H1 (cell line): Measurements from ENCODE around the gene CAV1. TPM values are rescaled to one million over a fixed set of nuclear protein-coding genes. Genes with fewer than 3 reads are reported as not detected.

Experiments used
- CTBP2 ChIP-seq: IDR thresholded peaks from 2 replicates; pipeline ENCODE4 v1.7.0; 2011; ENCODE audit warnings: borderline replicate concordance, mild to moderate bottlenecking, moderate library complexity, mixed read lengths, low read length; ENCODE audit not compliant: insufficient read depth, insufficient read length
- RFX5 ChIP-seq: IDR thresholded peaks from 2 replicates; pipeline ENCODE4 v1.6.1; 2011; ENCODE audit warnings: low read depth, low read length, improper control_type of control experiment, borderline replicate concordance
- RNF2 ChIP-seq: fragments of 200-900, 300-1000 bp; sonication (generic); IDR thresholded peaks from 2 replicates; pipeline ENCODE4 v1.7.1; 2016; ENCODE audit warnings: borderline replicate concordance, low read depth, mild to moderate bottlenecking, antibody characterized with exemption, low read length; ENCODE audit not compliant: poor library complexity, severe bottlenecking; ENCODE audit errors: missing control alignments
- SIN3A ChIP-seq, 2 experiments: IDR thresholded peaks in 1 of 2; conservative IDR thresholded peaks in 1 of 2; 2 replicates each; pipeline ENCODE4 v1.6.1; 2011 to 2012; ENCODE audit warnings: low read length in 2 of 2, improper control_type of control experiment in 1 of 2, low read depth in 1 of 2, mild to moderate bottlenecking in 1 of 2
- SP2 ChIP-seq: IDR thresholded peaks from 2 replicates; pipeline ENCODE4 v1.6.1; 2012; ENCODE audit warnings: mild to moderate bottlenecking, low read length, inconsistent platforms
- polyA plus RNA-seq, 7 experiments: library from polyadenylated mRNA; depleted of rRNA in 3 of 7; stranded (reverse) in 5 of 7; unstranded in 2 of 7; fragments of >200 nt in 5 of 7; fragments of 200-250 nt in 2 of 7; gene quantifications; 1 replicate in 5 of 7; 2 replicates in 1 of 7; 4 replicates in 1 of 7; pipeline versions ENCODE4 v1.2.1 to v1.2.3, GENCODE V29; 2011 to 2013; ENCODE audit warnings: missing spikeins in 2 of 7, mixed read lengths in 2 of 7
- total RNA-seq: library from RNA; stranded (reverse); fragmentation: NEBNext Ultra II Directional; extraction: Animal tissue kit (Norgen Biotek cat#: 25700); gene quantifications from 2 replicates; pipeline ENCODE4 v1.2.1, GENCODE V29; 2021

CAV1 gene
- total and polyA plus RNA-seq, 2 of the 8 experiments (the other 6 are each of a cell fraction or from before 2014, with no cell fraction given): 16.3 to 21.8 TPM

GRCh38 chr7:116588225-116588624 is 63.4 kb downstream of the CAV1 start (continued):
- no peak for TF ChIP-seq CTBP2
- TF ChIP-seq SIN3A (conservative IDR thresholded peaks at IDR 0.05 in 1 of 2, IDR thresholded peaks at IDR 0.05 in 1 of 2; ENCODE audit: low read depth in 1 of 2, low read length in 2 of 2): no peak
- no peak for TF ChIP-seq SP2
- no peak for TF ChIP-seq RNF2
- no peak for TF ChIP-seq RFX5
